ENCODE results near the gene OXSR1.

DNA sequence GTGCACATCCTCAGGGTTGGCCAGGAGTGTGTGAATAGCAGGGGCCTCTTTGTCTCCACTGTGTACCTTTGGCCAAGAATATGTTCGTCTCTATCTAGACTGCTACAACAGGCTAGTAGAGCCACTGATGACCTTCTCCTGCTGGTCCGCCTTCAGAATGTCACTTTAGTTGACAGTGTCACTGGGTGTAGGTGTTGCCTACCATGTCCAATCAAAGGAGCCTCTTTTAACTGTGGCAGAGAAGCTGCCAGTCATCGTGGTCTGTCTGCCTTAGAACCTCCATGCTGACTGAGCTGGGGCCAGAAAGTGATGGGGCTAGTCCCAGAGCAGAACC is 40.1 kb downstream of the OXSR1 start:
- TF ChIP-seq, protein P1, sequence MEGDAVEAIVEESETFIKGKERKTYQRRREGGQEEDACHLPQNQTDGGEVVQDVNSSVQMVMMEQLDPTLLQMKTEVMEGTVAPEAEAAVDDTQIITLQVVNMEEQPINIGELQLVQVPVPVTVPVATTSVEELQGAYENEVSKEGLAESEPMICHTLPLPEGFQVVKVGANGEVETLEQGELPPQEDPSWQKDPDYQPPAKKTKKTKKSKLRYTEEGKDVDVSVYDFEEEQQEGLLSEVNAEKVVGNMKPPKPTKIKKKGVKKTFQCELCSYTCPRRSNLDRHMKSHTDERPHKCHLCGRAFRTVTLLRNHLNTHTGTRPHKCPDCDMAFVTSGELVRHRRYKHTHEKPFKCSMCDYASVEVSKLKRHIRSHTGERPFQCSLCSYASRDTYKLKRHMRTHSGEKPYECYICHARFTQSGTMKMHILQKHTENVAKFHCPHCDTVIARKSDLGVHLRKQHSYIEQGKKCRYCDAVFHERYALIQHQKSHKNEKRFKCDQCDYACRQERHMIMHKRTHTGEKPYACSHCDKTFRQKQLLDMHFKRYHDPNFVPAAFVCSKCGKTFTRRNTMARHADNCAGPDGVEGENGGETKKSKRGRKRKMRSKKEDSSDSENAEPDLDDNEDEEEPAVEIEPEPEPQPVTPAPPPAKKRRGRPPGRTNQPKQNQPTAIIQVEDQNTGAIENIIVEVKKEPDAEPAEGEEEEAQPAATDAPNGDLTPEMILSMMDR (IDR thresholded peaks at IDR 0.05) = no peak
- TF ChIP-seq EP300 (IDR thresholded peaks at IDR 0.05) = no peak
- TF ChIP-seq POLR2A (IDR thresholded peaks at IDR 0.05; ENCODE audit: low read depth) = no peak

Data from esophagus muscularis mucosa (tissue), 4 donors.